COLO829 (cell line): ENCODE results near the gene CLDN3.
"Not testable (repeated sequence)": the region's sequence is repeated elsewhere in the genome, so short reads cannot be mapped to it uniquely, and the experiment has no call there.

ENCODE experiments used
- DNase-seq: peaks from one replicate; pipeline ENCODE4 v3.0.0; 2012; ENCODE audit warnings: low spot score

Gene CLDN3, protein sequence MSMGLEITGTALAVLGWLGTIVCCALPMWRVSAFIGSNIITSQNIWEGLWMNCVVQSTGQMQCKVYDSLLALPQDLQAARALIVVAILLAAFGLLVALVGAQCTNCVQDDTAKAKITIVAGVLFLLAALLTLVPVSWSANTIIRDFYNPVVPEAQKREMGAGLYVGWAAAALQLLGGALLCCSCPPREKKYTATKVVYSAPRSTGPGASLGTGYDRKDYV

GRCh38 chr7:73770002-73770859 lies at the start of gene CLDN3:
TSS of gene CLDN3 (minus strand) at chr7:73770270. CDS start at chr7:73770049, 221 bp downstream.
- no peak for DNase-seq

DNA sequence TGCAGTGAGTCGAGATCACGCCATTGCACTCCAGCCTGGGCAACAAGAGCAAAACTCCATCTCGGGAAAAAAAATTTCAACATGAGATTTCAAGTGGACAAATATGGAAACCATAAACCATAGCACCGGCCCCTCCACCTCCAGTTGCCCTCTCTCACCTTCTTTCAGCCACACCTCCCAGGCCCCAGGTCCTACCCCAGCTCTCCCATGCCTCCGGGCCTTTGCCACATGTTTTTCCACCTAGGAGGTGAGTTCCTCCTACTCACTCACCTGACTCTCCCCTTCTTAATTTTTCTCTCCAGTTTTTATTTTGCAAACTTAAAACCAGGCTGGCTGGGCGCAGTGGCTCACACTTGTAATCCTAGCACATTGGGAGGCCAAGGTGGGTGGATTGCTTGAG lies 47.1 kb upstream of the CLDN3 start:
- DNase-seq, result no peak

DNA sequence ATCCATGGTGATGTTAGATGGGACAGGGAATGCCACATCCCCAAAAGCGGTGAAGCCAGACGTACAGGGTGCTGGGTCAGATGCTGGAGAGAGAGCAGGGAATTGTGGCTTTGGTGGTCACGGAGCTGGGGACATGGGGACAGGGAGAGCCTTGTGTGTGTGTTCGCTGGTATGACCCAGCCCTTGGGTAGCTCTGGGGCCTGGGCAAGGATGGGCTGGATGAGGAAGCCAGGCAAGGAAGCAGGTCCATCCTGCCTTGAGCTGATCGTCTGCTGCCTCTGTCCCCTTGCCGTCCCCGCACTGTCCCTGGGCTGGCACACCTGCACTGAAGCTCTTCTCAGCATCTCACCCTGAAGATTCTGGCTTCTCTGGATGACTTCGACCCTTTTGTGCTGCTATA lies 45.4 kb upstream of the CLDN3 start:
- no peak for DNase-seq

DNA sequence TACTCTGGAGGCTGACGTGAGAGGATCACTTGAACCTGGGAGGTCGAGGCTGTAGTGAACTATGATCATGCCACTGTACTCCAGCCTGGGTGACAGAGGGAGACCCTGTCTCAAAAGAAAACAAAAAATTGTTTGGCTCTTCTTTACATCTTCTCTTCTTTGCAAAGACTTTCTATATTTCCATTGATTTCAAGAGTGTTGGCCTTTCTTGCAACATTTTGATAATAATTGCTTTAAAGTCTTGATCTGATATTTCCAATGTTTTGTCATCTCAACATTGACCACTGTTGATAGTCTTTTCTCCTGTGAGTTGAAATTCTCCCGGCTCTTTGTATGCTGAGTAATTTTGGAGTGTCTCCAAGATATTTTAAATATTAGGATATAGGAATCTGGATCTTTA lies 42.9 kb upstream of the CLDN3 start:
- DNase-seq, result no peak

DNA sequence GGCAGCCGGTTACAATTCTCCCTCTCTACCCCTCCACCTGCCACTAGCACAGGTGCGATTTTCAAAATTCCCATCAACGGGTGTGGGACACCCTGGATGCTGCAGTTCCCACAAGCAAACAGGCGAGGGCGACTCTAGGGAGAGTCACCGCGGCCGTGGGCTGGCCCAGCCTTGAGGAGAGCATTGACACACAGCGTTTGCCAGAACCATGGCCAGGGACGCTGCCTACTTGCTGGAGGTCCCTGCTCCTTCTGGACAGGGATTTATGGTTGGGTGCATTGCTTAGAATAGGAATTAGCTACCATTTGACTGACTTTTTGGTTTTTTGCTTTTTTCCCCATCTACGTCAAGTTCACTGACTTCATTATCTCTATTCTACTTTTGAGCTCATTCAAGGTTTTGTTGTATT lies 41.7 kb upstream of the CLDN3 start:
- peak; percentile 60 for DNase-seq

- DNase-seq, result no peak
Observed at GRCh38 chr7:73810998-73811360, 40.9 kb upstream of the CLDN3 start.

DNA sequence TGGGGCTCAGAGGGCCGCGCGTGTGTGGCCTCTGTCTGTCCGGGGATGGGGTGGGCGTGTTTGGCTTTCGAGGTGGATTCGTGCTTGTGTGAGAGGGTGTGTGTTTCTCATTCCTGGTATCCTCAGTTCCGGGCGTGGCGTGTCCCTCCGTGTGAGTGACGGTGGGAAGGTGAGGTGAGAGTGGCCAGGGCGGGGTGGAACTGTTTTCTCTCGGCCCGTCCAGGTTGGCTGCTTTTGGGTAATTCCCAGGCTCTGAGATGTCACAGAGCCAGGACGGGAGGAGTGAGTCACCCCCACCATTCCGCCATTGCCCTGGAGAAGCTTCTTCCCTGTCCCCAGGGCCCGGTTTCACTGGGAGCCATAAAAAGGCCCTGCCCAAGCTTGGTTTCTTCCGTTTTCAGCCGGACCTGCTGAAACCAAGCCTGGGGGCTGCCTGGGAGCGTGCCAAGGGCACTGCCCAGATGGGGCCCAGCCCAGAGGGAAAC lies 39.4 kb upstream of the CLDN3 start:
- no peak for DNase-seq

- DNase-seq, result no peak
Observed at GRCh38 chr7:73802459-73802858, 32.4 kb upstream of the CLDN3 start.

DNA sequence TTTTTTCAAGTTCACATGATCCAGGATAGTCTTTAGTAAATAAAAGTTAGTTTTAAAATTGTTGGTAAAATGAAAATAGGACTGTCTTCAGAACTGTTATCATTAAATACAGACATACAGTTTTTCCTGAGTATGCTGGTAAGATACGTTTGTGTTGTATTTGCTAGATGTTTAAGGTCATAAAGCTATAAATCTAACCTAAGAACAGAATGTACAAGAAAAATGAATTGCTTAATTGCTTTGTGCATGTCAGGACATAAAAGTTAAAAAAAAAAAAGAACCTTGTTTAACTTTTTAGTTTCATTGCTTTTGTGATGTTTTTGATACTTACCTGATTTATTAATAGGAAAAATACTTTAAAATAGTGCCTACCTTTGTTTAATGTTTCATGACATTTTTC lies 31.5 kb upstream of the CLDN3 start:
- no peak for DNase-seq

DNA sequence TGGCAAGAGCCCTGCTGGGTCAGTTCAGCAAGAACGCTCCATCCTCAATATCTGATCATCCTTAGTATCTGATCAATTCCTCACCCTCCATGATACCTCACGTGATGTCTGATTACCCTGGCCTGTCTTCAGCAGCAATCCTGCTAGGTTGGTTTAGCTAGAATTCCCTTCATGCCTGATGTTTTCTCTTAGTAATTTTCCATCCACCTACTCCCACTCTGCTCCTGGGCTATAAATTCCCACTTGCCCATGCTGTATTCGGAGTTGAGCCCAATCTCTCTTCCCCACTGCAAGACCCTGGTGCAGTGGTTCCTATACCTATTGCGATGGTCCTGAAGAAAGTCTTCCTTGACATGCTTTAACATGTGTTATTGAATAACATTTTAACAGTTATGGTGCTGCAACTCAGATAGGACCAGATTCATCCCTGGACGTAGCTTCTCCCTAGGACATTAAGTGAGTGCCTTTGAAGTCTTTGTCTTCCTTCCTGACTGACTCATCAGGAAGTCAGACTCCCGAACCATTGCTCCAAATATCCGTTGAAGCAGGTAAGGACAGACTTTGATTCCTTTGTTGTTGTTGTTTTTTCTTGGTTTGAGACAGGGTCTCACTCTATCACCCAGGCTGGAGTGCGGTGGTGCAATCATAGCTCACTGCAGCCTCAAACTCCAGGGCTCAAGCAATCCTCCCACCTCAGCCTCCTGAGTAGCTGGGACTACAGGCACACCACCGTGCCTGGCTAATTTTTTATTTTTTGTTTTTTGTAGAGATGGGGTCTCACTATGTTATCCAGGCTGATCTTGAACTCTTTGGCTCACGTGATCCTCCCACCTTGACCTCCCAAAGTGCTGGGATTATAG lies 29.4 kb upstream of the CLDN3 start:
- no peak for DNase-seq

DNA sequence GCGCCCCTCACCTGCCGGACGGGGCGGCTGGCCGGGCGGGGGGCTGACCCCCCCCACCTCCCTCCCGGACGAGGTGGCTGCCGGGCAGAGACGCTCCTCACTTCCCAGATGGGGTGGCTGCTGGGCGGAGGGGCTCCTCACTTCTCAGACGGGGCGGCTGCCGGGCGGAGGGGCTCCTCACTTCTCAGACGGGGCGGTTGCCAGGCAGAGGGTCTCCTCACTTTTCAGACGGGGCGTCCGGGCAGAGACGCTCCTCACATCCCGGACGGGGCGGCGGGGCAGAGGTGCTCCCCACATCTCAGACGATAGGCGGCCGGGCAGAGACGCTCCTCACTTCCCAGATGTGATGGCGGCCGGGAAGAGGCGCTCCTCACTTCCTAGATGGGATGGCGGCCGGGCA lies 27.1 kb upstream of the CLDN3 start:
- not testable (repeated sequence) for DNase-seq

- not testable (repeated sequence) for DNase-seq
Observed at GRCh38 chr7:73796656-73797055, 26.6 kb upstream of the CLDN3 start.

- not testable (repeated sequence) for DNase-seq
Observed at GRCh38 chr7:73795188-73795587, 25.1 kb upstream of the CLDN3 start.

DNA sequence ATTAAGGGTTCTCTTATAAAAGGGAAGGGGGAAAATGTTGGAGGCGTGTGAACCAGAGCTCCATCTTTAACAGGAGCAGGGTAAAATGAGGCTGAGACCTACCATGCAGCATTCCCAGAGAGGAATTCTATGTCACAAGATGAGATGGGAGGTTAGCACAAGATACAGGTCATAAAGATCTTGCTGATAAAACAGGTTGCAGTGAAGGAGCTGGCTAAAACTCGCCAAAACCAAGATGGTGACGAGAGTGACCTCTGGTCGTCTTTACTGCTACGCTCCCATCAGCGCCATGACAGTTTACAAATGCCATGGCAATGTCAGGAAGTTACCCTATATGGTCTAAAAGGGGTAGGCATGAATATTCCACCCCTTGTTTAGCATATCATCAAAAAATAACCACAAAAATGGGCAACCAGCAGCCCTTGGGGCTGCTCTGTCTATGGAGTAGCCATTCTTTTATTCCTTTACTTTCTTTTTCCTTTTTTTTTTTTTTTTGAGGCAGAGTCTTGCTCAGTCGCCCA lies 21.2 kb upstream of the CLDN3 start:
- not testable (repeated sequence) for DNase-seq

DNA sequence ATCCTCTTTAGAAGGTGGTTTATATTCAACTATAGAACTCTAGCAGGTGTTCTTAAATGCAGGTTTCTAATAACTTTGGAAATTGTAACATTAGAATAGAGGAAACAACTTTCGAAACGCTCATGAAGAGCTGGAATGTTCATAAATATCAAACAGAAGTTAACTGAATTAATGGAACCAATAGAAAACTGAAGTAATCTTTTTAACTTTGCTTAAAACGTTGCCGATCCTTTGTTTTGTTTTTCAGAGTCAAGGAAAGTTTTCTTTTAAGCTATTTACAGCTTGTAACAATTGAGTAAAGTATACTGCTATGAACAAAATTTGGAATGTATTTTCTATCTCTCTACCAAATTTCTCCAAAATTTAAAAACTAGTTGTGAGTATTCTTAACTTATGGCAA lies 19.0 kb upstream of the CLDN3 start:
- no peak for DNase-seq

DNA sequence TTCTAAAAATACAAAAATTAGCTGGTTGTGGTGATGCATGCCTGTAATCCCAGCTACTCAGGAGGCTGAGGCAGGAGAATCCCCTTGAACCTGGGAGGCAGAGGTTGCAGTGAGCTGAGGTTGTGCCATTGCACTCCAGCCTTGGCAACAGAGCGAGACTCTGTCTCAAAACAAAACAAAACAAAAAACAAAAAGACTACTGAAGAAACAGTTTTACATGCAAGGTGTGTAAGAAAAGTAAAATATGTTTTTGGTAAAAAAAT lies 17.6 kb upstream of the CLDN3 start:
- not testable (repeated sequence) for DNase-seq

DNA sequence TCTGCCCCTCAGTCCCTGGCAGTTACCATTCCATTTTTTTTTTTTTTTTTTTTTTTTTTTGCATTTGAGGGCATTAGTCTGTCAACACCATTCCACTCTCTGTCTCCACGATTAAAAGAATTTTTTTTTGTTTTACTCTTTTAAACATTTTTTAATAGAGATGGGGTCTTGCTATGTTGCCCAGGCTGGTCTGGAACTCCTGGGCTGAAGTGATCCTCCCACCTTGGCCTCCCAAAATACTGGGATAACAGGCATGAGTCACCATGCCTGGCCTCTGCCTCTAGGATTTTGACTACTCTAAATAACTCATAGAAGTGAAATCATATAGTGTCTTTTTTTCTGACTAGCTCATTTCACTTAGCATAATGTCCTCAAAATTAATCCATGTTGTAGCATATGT lies 16.5 kb upstream of the CLDN3 start:
- no peak for DNase-seq

DNA sequence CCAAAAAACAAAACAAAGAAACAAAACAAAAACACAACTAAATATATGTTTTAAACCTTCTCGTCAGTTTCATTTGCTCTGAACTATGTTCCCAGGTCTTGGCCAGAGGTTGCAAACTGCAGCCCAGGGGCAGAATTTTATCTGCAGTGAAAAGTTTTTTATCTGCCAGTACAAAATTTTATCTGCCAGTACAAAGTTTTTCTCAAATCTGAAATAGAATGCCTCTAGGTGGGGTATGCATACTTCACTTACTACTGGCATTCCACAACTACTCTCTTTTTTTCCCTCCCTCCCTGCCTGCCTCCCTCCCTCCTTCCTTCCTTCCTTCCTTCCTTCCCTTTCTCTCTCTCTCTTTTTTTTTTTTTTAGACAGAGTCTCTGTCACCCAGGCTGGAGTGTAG lies 9.4 kb upstream of the CLDN3 start:
- no peak for DNase-seq

GRCh38 chr7:73778801-73779389 lies 8.8 kb upstream of the CLDN3 start:
- DNase-seq, result no peak

- no peak for DNase-seq
Observed at GRCh38 chr7:73774923-73775322, 4.9 kb upstream of the CLDN3 start.

GRCh38 chr7:73773700-73774517 lies 3.8 kb upstream of the CLDN3 start:
- no peak for DNase-seq
